HG02885 (cell line): Measurements from ENCODE around the gene FUBP1.
"Not testable (repeated sequence)": the region's sequence is repeated elsewhere in the genome, so short reads cannot be mapped to it uniquely, and the experiment has no call there.

Source experiments
- ATAC-seq: cut with Tn5 transposase; IDR thresholded peaks from one replicate; pipeline ENCODE4 v1.9.1; 2021; ENCODE audit warnings: mild to moderate bottlenecking; ENCODE audit not compliant: unreplicated experiment, poor library complexity

FUBP1 gene

DNA sequence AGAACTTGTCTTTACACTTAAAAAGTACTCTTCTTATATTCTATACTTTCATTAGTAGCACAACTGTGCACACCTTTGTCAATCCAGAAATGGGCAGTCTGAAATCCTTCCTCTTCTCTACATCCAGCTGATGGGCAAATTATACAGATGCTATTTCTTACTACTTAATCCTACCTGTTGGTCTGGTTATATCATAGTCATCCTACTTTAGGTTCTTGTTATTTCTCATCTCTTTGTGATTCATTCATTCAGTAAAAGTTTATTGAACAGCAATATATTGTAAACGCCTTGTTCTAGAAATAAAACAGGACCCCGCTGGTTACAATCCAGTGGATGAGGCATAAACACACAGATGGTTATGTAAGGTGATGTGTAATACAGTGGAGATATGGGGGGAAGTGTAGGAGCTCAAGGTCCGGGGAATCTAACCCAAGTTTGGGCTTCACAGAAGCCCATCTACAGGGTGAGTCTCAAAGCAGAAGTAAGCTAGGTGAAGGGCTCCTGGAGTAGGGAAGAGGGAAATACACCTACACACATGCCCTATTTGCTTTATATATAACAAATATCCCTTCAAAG, 11.8 kb upstream of the FUBP1 start:
- peak; percentile 43 for ATAC-seq

DNA sequence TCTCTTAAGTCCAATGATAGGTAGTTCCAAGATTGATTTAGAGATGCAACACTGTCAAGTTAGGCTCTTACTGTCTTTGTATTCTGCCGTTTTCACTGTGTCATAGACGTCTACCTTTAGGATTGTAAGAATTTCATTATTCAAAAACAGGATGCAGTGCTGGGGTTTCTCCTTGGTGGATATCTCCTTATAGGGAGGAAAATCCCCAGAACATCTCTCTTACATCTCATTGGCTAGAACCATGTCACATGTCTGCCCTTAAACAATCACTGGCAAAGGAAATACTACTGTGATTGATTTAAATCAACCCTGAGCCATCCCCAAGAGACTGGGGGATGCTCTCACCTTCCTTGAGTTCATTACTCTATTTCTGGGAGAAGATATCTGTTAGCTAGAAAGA, 10.9 kb upstream of the FUBP1 start:
- no peak for ATAC-seq

DNA sequence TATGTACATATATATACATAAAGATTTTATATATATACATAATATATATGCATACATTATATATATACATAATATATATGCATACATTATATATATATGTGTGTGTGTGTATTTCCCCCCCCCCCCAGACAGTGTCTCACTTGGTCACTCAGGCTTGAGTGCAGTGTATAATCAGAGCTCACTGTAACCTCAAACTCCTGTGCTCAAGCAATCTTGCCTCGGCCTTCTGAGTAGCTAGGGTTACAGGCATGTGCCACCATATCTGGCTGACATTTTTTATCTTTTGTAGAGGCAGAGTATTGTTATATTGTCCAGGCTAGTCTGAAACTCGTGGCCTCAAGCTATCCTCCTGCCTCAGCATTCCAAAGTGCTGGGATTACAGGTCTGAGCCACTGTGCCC, 9.0 kb upstream of the FUBP1 start:
- no peak for ATAC-seq

DNA sequence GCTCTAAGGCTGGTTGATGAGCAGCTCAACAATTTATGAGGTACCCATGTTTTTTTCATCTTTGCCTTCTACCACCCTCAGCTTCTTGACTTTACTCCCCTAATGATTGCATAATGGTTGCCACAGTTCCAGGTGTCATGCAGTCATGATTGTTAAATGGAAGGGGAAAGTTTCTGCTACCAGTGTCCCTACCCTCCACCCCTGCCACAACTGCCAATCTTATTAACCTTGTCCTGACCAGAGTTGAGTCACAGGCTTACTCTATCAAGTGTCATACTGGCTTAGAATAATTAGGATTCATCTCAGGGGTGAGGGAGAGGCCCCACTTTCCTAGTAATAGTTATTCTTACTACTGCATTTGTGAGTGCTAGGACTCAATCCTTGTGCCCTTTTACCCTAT, 7.9 kb upstream of the FUBP1 start:
- ATAC-seq = no peak

DNA sequence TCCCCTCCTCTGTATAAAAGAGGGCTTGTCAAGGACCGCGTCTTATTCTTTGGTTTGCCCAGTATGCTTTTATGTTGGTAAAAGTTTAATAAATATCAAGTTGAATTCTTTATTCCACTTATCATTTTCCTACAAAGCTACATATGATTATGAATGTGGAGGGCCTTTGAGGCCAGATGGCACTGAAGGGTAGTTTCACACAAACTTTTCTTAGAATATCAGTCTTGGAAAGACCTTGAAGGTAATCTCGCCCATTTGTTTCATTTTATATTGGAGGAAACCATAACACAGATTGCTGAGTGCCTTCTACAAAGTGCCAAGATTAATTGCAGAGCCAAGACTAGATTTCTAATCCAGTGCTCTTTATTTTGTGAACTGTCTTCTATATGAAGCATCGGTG, 5.8 kb upstream of the FUBP1 start:
- ATAC-seq = no peak

DNA sequence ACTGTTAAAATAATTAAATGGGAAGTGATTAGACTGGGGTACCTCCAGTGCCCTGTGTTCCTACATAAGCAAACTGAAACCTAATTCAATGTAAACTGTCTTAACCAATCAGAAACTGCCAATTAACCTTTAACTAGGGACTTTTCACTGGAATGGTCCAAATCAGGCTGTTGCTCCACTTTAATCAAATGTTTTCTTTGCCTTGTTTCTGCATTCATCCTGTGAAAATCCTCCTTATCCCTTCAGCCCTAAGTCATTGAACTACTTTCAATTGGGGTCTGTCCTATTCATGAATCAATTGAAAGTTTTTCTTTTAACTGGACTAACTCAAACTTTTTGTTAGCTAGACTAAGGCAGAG, 5.1 kb upstream of the FUBP1 start:
- no peak for ATAC-seq

DNA sequence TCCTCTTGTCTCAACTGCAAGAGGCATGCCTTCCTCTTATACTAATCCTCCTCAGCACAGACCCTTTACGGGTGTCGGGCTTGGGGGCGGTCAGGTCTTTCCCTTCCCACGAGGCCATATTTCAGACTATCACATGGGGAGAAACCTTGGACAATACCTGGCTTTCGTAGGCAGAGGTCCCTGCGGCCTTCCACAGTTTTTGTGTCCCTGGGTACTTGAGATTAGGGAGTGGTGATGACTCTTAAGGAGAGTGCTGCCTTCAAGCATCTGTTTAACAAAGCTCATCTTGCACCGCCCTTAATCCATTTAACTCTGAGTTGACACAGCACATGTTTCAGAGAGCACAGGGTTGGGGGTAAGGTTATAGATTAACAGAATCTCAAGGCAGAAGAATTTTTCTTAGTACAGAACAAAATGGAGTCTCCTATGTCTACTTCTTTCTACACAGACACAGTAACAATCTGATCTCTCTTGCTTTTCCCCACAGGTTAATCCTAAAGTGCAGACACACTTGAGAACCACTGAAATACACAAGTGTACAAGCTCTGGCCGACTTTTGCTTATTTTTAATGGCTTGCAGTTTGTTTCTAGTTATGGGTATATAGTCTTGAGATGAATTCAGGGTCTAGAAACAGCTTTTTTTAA, 4.6 kb upstream of the FUBP1 start:
- ATAC-seq = not testable (repeated sequence)

DNA sequence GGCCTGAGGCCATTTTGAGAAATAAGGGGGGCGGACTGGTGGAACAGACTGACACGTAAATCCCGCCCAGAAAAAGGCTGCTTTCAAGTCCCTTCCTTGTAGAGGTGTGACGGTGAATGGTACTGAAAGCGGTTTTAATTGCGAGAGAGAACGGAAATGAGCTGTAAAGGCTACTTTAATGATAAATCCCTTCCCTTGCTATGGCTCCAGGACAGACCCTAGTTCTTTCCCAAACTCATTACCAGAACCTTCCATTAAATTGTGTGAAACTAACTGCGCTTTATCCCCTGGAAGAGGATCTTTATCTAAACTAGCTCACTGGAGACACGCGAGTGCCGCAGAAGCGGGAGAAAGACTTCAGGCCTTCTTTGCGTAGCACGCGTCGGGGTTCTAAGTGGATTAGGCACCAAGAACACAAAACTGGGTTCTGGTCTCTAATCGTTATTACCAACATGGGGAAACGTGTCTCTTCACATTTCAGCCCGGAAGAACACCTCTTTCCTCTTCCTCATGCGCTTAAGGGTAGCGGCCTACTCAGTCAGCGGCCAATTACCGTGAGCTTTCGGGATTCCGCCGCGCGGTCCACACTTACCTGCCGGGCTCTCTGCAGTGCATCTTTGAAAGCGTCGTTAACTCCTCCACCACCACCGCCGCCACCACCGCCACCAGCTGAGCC, 441 bp downstream of the FUBP1 start:
- peak; percentile 69 for ATAC-seq

DNA sequence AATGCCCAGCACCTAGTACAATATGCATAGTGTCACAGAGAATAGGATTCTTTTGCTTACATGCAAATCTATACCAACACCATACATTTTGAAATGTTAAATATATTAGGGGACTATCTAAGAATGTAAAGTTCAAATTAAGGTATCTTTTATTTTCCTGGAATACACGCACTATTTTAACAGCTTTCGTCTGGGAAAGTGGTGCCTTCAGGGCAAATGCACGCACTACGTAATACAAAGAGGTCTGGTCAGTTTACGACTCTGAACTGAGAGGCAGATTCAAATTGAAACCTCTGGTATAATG, 931 bp downstream of the FUBP1 start:
- no peak for ATAC-seq

DNA sequence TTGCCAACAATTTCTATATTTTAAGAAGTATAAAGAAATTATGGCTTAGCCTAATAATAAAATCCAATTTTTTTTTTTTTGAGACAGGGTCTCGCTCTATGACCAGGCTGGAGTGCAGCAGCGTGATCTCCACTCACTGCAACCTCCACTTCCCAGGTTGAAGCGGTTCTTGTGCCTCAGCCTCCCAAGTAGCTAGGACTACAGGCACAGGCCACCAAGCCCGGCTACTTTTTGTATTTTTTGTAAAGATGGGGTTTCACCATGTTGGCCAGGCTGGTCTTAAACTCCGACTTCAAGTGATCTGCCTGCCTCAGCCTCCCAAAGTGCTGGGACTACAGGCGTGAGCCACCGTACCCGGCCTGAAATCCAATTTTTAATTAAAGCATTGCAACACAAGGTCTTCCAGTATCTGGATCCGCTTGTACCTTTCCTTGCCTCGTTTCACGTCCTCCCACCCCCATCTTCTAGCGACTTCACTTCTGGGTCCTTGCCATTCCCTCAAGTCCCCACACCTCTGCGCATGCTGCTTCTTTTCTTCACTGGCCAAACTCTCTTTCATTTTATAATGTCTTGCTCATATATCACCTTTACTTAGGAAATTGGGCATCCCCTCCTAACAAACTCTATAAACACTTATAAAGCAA, 2.3 kb downstream of the FUBP1 start:
- no peak for ATAC-seq

DNA sequence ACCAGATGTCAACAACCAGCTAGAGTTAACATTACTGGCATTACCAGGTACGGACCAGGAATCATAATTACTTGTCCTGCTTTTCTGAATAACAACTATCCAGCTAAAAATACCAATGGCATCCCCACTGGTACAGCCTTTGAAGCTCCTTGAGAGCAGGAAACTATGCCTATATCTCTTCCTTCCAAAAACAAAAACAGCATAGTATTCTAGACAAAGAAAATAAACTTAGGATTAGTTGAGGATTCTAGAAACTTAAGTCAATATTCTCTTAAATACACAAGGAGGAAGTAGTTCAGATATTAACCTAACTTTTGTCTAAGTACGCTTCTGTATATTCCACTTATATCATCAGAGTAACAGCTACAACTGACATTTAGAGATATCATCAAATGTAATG, 3.0 kb downstream of the FUBP1 start:
- no peak for ATAC-seq

DNA sequence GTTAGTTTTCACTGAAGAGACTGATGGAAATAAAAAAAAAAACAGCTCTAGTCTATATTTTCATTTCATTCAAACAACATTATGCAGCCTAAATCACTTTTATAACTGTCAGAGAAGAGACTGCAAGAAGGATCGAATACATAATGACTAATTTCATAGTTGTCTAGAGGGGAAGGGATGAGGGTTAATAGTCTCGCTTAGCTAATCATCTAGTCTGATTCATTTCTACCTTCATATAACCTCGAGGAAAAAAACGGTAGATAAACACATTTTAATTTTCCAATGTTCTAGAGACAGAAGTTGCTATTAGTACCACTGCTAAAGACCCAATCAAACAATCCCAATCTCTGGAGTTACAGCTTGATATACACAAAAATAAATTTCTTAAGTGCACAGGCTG, 3.5 kb downstream of the FUBP1 start:
- ATAC-seq = no peak

DNA sequence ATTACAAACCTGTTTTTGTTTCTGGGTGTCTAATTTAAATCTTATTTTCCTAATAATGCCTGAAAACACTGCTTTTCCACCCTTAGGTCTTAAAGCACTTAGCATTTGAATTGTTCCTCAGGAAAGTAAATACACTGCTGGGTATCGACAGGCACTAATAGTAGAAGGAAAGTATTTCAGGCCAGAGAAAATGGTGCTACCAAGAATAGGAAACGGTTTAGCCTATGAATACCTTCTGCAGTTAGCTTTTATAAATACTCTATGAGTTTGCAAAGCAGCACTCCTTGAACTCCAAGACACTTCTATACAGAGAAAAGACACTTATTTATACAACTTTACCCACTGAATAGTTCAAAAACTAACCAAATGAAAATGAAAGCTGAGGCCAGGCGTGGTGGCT, 6.8 kb downstream of the FUBP1 start:
- no peak for ATAC-seq

DNA sequence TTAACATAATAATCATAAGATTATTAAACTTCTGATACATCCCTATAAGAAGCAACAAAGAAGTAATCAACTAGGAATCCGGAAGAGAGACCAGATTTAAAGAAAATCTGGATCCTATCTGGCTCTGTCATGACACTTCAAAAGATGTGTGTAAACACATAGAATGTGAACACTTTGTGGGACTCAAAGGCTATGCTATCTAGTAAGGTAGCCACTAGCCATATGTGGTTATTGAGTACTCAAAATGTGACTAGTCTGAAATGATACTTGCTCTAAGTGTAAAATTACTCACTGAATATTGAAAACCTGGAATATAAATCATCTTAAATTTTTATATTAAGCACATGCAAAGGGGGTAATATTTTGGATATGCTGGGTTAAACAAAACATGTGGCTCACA, 8.7 kb downstream of the FUBP1 start:
- no peak for ATAC-seq

DNA sequence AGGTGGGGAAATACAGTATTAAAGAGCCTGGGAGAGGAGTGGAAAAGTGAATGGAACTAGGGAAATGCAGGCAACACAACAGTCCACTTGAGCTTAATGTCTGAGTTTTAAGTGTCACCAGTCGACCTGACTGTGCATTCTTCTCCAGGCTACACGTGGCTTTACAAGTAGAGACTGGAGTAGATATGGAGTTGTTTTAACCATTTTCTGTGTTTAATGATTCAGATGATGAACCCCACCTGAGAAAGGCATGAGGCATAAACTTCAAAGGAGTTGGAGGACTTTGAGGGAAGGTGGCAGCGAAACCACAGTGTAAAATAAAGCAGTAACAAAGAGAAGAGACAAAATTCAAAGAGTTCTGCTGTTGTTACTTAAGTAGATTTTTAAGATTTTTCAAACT, 12.6 kb downstream of the FUBP1 start:
- ATAC-seq = no peak

DNA sequence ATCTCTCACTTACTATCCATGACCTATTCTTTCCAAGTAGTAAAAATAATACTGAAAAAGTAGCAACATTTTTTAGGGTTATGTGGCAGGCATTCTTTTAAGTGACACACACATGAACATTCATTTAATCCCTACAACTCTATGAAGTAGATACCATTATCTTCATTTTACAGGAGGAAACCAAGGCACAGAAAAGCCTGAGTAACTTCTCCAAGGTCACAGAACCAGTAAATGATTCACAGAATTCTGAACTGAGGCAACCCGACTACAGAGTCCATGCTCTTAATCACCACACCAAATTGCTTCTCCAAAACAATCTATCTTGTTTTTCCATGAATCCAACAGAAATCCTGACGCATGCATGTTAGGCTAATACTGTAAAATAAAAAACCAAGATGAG, 17.5 kb downstream of the FUBP1 start:
- ATAC-seq = no peak

DNA sequence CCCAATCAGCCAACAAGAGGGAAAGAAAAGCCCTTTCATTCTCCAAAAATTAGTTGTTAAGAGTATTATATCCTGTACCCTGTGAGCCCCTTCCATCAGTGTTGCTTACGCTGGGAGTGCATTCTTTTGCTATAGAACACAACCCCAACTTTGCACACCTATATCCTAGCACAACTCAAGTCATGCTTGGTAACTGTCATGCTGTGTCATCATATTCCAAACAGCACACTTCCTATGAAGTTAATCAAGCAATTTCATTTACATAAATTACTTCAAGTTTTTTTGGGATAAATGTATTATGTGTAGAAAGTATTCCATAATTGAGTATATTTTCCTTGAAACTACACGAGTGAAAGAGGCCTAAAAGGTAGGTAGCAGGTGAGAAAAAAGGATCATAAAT, 20.0 kb downstream of the FUBP1 start:
- no peak for ATAC-seq

DNA sequence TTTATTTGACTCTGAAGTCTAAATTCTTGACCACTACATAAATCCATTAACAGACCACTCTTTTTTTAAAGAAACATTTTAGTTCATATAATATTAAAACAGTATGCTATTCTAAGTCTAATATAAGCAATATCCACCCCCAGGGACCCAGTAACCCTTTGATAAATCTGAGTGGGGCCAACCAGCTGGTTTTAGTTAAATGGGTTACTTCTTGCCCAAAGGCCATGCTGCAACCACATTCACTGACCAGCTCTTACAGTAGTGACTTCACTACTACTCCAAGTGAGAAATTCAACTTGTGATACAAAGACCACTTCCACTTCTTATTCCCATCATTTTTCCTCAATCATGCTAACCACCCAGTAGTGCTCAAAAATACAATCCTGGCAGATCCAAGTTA, 20.5 kb downstream of the FUBP1 start:
- no peak for ATAC-seq

DNA sequence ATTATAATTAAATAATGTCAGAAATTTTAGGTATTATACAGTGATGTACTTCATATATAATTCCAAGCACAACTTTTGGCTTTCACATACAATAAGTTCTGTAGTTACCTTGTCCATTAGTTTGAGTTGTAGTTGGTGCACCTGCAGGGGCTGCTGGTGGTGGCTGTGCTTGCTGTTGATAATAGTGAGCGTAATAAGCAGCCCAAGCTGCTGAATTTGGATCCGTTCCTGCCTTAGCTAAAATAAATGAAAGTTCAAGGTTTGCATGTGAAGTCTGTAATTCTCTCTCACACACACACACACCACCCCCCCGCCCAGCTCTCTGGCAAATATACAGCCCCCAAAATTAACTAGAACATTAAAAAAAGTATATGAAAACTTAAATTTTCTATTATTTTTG, 22.4 kb downstream of the FUBP1 start:
- no peak for ATAC-seq

DNA sequence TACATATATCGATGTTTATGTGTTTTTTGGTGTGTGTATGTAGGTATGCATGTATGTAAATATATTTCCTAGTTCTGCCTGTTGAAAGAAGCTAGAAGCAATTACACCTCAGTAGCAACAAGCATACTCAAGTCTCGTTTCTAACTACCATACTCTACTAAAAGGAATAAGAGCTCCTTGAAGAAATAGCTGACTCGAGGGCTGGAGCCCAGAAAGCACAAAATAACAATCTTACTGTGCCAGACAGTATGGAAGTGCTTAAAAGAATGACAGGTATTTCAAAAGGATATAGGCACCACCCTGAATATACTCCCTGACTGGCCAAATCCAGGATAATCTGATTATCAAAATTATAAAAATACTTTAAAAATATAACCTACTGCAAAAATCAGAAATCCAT, 23.2 kb downstream of the FUBP1 start:
- ATAC-seq = no peak

DNA sequence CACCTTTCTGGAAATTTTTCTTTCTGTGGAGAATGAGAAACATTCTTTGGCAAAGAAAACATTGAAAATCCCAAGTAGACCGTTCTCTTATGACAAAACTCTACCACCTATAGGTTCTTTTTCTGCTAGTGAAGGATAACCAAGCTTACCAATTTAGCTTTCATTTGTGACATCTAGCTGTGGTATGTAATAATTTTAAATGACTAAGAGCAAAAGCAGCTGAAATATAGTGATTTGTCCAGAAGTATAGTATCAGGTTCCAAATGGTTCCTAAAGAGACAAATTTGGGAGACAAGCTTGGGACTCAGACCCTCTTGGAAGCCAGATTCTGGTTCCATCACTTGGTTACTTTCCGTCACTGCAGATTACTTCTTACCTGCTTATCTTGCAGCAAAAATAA, 24.4 kb downstream of the FUBP1 start:
- no peak for ATAC-seq

DNA sequence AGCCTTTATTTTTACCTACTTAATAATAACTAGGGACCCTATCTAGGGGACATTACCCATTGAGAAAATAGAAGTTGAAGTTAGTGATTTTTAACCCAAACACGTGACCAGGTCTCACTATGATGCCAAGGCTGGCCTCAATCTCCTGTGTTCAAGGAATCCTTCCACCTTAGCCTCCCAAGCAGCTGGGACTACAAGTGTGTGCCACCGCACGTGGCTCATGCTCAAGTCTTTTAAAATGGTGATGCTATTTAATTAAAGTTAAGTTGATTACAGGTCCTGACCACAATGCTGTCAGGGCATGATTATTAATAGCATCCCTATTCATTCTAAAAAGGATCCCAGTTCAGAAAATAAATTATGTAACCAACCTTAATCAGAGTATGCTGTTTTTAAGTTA, 25.0 kb downstream of the FUBP1 start:
- no peak for ATAC-seq
